Central memory CD8-positive, alpha-beta T cell (primary cell): Measurements from ENCODE around the gene UTP20.
A peak's percentile ranks its signal among the peaks of the same experiment; 100 is the strongest.

ENCODE experiments used
- ATAC-seq: fragments of 150-1000 bp; cut with Tn5 transposase; replicated peaks from 2 replicates; pipeline ENCODE4 v1.10.0; 2022; ENCODE audit warnings: mild to moderate bottlenecking, moderate FRiP score, moderate number of reproducible peaks; ENCODE audit not compliant: poor library complexity, severe bottlenecking; ENCODE audit errors: extremely low read depth
- DNase-seq, 2 donors: peaks; one replicate each; pipeline ENCODE4 v3.0.0; 2021; ENCODE audit warnings: low spot score in 2 of 2
- H3K27ac Mint-ChIP-seq: one replicate; pipeline ENCODE4 v1.8.0; 2022; ENCODE audit warnings: low read depth, mild to moderate bottlenecking, moderate library complexity, mixed read lengths
- H3K27me3 Mint-ChIP-seq: one replicate; pipeline ENCODE4 v1.8.0; 2022; ENCODE audit warnings: mixed read lengths
- H3K36me3 Mint-ChIP-seq: one replicate; pipeline ENCODE4 v1.8.0; 2022; ENCODE audit warnings: mild to moderate bottlenecking, moderate library complexity, mixed read lengths; ENCODE audit not compliant: insufficient read depth
- H3K4me1 Mint-ChIP-seq: one replicate; pipeline ENCODE4 v1.8.0; 2022; ENCODE audit warnings: mixed read lengths
- H3K4me3 Mint-ChIP-seq: one replicate; pipeline ENCODE4 v1.8.0; 2022; ENCODE audit warnings: mild to moderate bottlenecking, moderate library complexity, mixed read lengths
- H3K9me3 Mint-ChIP-seq: one replicate; pipeline ENCODE4 v1.8.0; 2022; ENCODE audit warnings: mixed read lengths

The UTP20 gene

DNA sequence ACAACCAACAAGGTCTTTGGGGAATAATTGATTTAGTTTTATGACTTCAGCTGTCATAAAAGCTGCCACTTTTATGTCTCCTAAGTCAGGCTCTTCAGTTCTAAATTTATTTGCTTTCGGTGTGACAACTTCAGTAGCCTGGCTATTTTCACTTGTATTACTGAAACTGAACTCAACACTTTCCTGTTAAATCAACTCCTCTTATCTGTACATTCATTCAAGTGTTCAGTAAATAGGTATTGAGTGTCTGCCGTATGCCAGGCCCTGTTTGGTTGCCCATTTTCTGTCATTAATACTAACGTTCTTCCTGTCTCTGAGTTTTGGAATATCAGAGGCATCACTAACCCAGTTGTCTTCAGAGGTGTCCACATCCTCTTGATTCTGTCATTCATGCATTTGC is 7.5 kb downstream of the UTP20 start:
- ATAC-seq: no peak
- H3K27ac Mint-ChIP-seq: no peak overlapping the region
- H3K4me3 Mint-ChIP-seq: no peak overlapping the region
- H3K4me1 Mint-ChIP-seq: no peaks in the 10 kb centered on the region
- DNase-seq: no peak
- peaks cover 41% of the 10 kb centered on the region for H3K36me3 Mint-ChIP-seq
- no peaks in the 10 kb centered on the region for H3K9me3 Mint-ChIP-seq
- H3K27me3 Mint-ChIP-seq: no peaks in the 10 kb centered on the region

DNA sequence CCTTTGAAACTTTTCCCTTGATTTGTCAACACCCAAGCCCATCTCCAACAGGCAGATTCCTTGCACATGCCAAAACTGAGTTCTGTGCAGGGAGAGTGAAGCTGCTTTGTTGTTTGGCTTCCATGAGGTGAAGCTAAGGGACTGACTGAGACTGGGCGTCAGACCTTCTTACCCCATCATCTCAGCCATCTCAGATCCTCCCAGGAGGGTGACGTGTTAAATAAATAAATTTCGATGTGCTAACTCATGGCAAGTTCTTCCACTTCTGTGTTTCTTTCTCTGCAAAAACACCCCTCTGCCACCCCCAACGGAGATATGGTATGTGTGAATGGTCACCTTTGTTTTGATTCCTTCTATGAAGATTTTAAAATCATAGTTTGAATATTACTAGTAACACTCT is 17.8 kb downstream of the UTP20 start:
- DNase-seq: no peak
- ATAC-seq: no peak
- Mint-ChIP-seq H3K27ac (no peak overlapping the region), H3K4me1 (no peaks in the 10 kb centered on the region), H3K9me3 (no peaks in the 10 kb centered on the region), H3K27me3 (no peaks in the 10 kb centered on the region), H3K36me3 (peaks cover 61% of the 10 kb centered on the region), H3K4me3 (no peak overlapping the region)

DNA sequence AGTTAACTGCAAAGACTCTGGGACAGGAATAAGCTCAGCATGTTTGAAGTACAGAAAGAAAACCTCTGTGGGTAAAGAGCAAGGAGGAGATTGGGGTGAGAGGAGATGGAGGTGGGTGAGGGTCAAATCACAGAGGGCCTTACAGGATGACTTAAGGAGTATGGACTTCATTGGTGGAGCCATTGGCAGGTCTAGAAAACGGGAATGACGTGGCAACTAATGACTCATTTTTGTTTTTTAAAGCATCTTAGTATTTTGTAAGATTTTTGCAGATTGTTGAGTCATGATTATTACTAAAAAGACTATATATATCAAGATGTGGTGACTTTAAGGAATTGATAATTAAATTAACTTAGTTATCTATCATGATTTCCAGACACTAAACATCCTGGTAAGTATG is 18.5 kb downstream of the UTP20 start:
- ATAC-seq (no peak), DNase-seq (no peak)
- no peaks in the 10 kb centered on the region for H3K27me3 Mint-ChIP-seq
- H3K27ac Mint-ChIP-seq: no peak overlapping the region
- no peaks in the 10 kb centered on the region for H3K4me1 Mint-ChIP-seq
- peaks cover 58% of the 10 kb centered on the region for H3K36me3 Mint-ChIP-seq
- no peak overlapping the region for H3K4me3 Mint-ChIP-seq
- H3K9me3 Mint-ChIP-seq: no peaks in the 10 kb centered on the region

DNA sequence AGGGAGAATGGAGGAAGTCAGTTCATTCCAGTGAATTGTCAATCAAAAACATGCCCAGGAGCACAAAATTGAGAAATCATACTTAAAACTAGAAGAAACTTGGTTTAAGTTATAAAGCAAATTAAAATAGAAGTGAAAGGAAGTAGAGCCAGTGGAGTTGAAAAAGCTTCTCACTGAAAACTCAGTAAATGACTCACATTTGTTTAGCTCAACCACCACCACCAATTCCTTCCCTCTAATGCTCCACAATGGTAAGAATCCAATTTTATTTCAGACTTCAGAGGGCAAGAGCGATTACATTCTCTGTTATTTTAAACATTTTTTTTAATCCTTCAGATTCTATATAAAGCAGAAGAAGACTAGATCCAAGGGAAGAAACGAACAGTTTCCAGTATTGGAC is 19.4 kb downstream of the UTP20 start:
- H3K36me3 Mint-ChIP-seq: peaks cover 50% of the 10 kb centered on the region
- ATAC-seq (no peak), DNase-seq (no peak)
- H3K27me3 Mint-ChIP-seq: no peaks in the 10 kb centered on the region
- peak overlapping the region; percentile 42 for H3K27ac Mint-ChIP-seq
- H3K9me3 Mint-ChIP-seq: no peaks in the 10 kb centered on the region
- H3K4me3 Mint-ChIP-seq: no peak overlapping the region
- H3K4me1 Mint-ChIP-seq: no peaks in the 10 kb centered on the region

DNA sequence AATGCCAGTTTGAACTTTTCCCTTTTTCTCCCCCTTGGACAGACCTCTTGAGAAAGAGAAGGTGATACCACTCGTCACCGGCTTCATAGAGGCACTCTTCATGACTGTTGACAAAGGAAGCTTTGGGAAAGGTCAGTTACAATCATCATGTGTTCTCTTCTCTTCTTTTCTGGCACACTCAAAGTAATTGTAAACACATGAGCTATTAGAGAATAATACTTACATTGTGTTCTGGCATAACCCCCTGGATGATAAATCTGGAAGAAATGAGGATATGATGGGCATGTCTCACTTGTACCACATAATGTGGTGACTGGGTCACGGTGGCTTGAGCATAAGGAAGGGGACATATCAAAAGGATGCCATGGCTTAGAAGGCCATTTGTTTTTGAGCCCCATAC is 20.0 kb downstream of the UTP20 start:
- no peaks in the 10 kb centered on the region for H3K9me3 Mint-ChIP-seq
- H3K4me1 Mint-ChIP-seq: no peaks in the 10 kb centered on the region
- no peak for ATAC-seq
- H3K27me3 Mint-ChIP-seq: no peaks in the 10 kb centered on the region
- no peak for DNase-seq
- H3K4me3 Mint-ChIP-seq: no peak overlapping the region
- H3K27ac Mint-ChIP-seq: no peak overlapping the region
- peaks cover 47% of the 10 kb centered on the region for H3K36me3 Mint-ChIP-seq

DNA sequence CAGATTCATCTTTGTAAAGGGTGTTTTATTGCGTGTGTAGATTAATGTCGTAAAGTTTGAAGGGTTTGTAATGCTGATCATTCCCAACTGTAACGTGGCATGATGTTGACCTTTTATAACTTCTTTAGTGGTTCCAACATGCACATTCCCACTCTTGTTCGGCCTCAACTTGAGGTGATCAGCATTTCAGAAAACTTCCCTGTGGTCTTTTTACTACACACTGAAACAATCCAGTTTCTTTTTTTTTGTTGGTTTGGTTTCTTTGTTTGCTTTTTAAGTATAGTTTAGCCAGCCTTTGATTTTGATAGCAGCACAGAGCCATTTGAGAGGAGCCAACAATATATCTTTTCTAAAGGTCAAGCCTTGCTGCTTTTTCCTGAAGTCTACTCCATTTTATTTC is 22.8 kb downstream of the UTP20 start:
- Mint-ChIP-seq H3K9me3 (no peaks in the 10 kb centered on the region), H3K4me1 (no peaks in the 10 kb centered on the region), H3K27me3 (no peaks in the 10 kb centered on the region), H3K27ac (no peak overlapping the region), H3K36me3 (peaks cover 51% of the 10 kb centered on the region), H3K4me3 (no peak overlapping the region)
- no peak for DNase-seq
- ATAC-seq: no peak

DNA sequence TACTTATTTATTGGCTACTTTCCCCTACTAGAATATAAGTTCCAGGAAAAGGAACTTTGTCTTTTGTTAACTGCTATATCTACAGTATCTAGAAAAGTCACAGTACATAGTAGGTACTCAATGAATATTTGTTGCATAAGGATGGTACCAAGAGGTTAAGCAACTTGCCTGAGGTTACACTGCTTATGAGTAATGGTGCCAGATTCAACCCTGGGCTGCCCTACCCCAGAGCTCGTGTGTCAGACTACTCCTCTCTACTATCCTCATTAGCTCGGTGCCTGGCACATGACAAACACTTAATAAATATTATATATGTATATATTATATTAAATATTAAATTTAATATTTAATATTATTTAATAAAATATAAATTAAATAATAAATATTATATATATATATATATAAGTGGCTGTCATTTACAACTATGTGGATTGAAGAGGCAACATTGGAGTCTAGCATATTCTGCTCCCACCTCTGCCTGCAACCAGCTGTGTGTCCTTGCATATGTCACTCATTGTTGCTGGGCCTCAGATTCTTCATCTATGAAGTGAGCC is 25.4 kb downstream of the UTP20 start:
- no peaks in the 10 kb centered on the region for H3K4me1 Mint-ChIP-seq
- H3K4me3 Mint-ChIP-seq: no peak overlapping the region
- DNase-seq (no peak), ATAC-seq (no peak)
- no peaks in the 10 kb centered on the region for H3K9me3 Mint-ChIP-seq
- H3K27me3 Mint-ChIP-seq: no peaks in the 10 kb centered on the region
- H3K27ac Mint-ChIP-seq: no peak overlapping the region
- peaks cover 54% of the 10 kb centered on the region for H3K36me3 Mint-ChIP-seq

DNA sequence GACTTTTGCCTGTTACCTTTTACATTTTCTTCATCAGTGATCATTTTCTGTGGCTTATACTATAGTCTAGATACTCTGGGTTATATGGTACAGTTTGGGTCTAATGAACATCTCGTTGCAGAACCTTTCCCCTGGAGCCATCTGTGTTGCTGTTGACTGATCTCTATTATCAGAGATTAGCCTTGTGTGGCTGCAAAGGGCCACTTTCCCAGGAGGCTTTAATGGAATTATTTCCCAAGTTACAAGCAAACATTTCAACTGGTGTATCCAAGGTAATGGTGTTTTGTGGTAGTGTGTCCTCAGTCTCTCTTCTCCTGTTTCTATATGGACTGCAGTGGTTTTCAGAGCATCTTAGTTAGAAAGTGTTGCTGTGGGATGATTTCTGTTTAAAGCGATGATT is 25.9 kb downstream of the UTP20 start:
- no peak for ATAC-seq
- no peak for DNase-seq
- Mint-ChIP-seq H3K36me3 (peaks cover 59% of the 10 kb centered on the region), H3K4me3 (no peak overlapping the region), H3K9me3 (no peaks in the 10 kb centered on the region), H3K4me1 (no peaks in the 10 kb centered on the region), H3K27me3 (no peaks in the 10 kb centered on the region), H3K27ac (no peak overlapping the region)

DNA sequence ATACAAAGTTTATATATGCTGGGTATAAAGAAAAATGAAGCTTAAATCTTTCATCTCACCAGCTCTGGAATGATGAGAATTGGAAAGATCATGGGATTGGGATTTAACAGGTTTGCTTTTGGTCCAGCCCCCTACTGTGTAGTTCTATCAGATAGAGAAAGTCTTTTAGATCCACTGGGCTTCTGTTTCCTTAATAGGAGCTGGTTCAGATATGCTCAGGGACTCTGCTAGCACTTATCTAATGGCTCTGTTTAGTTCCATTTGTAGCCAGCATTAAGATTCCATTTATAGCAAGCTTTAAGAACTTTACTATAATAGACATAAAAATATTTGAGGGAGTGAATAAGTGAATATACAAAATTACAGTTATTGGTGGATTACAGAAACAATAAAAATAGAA is 42.6 kb downstream of the UTP20 start:
- no peaks in the 10 kb centered on the region for H3K4me1 Mint-ChIP-seq
- no peak overlapping the region for H3K4me3 Mint-ChIP-seq
- no peaks in the 10 kb centered on the region for H3K27me3 Mint-ChIP-seq
- no peak overlapping the region for H3K27ac Mint-ChIP-seq
- no peak for ATAC-seq
- peaks cover 28% of the 10 kb centered on the region for H3K36me3 Mint-ChIP-seq
- no peak for DNase-seq
- no peaks in the 10 kb centered on the region for H3K9me3 Mint-ChIP-seq

DNA sequence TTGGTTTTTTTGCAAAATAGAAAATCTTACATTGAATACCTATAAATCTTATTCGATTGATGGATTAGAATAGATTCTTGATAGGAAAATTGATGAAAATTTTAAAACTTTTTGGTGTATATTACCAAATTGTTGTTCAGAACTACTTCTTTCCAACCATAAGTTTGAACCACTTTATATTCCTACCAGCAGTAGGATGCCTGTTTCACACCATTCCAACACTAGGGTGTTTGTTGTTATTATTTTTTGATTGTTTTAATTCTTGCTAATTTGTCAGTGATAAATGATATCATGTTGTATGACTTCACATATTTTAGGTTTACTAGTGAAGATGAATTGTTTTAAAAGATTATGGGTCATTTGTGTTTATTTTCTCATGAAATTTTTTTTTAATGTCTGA is 43.4 kb downstream of the UTP20 start:
- DNase-seq (no peak), ATAC-seq (no peak)
- Mint-ChIP-seq H3K9me3 (no peaks in the 10 kb centered on the region), H3K4me3 (no peak overlapping the region), H3K4me1 (no peaks in the 10 kb centered on the region), H3K27me3 (no peaks in the 10 kb centered on the region), H3K27ac (no peak overlapping the region), H3K36me3 (peaks cover 29% of the 10 kb centered on the region)

DNA sequence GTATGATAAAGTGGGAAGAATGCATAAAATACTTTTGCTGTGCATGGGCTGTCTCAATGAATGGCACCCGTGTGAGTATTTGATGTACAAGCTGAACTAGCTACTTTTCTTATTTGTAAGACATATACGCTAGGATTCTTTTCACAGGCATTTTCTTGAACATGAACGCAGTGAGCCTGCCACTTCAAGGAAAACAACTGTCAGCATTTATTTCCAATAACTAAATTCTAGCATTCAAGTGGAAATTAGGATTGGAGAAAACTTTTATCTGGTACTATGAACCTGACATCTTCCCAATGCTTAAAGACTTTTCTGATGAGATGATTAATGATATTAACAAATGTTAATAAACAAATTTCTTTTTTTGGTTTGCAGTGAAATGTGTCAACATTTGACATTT is 45.7 kb downstream of the UTP20 start:
- Mint-ChIP-seq H3K4me3 (no peak overlapping the region), H3K36me3 (peaks cover 30% of the 10 kb centered on the region), H3K9me3 (no peaks in the 10 kb centered on the region), H3K27ac (no peak overlapping the region), H3K27me3 (no peaks in the 10 kb centered on the region), H3K4me1 (no peaks in the 10 kb centered on the region)
- DNase-seq: no peak
- no peak for ATAC-seq

DNA sequence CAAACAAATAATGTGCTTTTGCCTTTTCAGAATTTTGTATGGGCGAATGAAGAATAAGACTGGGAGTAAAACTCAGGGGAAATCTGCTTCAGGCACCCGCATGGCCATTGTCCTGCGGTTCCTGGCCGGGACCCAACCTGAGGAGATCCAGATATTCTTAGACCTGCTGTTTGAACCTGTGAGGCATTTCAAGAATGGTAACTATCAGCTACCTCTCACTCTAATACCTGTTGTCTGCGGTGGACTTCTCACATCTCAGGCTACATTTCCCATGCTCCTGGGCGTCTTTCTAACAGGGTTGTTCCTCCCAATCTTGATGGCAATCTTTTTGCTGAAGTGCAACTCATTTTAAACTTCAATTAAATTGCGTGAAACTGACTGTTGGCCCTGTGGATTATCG is 47.1 kb downstream of the UTP20 start:
- ATAC-seq: no peak
- H3K9me3 Mint-ChIP-seq: no peaks in the 10 kb centered on the region
- peaks cover 34% of the 10 kb centered on the region for H3K36me3 Mint-ChIP-seq
- no peak overlapping the region for H3K4me3 Mint-ChIP-seq
- H3K27me3 Mint-ChIP-seq: no peaks in the 10 kb centered on the region
- no peak overlapping the region for H3K27ac Mint-ChIP-seq
- H3K4me1 Mint-ChIP-seq: no peaks in the 10 kb centered on the region
- DNase-seq: no peak

DNA sequence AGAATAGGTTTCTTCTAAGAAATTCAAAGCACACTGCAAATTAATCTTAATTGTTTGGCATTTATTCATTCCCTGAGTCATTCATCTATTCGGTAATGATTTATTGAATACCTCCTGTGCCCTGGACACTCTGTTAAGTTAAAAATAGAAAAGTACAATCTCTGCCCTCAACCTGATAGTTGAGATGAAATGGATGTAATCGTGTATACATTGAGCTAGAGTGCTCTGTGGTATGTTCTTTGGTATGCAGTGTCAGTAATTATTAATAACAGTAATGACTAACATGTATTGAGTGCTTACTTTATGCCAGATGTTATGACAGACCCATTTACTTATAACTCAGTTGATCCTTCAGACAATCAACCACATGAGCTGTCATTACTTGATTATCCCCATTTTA is 47.6 kb downstream of the UTP20 start:
- no peaks in the 10 kb centered on the region for H3K27me3 Mint-ChIP-seq
- DNase-seq (no peak), ATAC-seq (no peak)
- no peaks in the 10 kb centered on the region for H3K4me1 Mint-ChIP-seq
- no peaks in the 10 kb centered on the region for H3K9me3 Mint-ChIP-seq
- no peak overlapping the region for H3K4me3 Mint-ChIP-seq
- no peak overlapping the region for H3K27ac Mint-ChIP-seq
- H3K36me3 Mint-ChIP-seq: peaks cover 32% of the 10 kb centered on the region

DNA sequence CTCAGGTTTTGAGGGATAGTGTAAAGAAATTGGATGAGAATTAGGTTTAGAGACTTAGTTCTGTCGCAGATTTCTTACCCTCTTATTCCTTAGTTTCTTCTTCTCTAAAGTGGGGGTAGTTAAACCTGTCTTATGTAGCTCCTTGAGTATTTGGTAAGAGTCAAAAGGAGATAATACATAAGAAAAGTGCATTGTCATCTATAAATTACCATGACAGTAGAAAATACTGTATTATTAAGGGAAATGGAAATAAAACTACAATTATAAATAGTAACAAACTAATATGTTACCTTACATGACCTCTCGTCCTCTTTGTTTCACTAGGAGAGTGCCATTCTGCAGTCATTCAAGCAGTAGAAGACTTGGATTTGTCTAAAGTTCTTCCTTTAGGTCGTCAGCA is 49.0 kb downstream of the UTP20 start:
- DNase-seq (no peak), ATAC-seq (no peak)
- no peaks in the 10 kb centered on the region for H3K9me3 Mint-ChIP-seq
- peaks cover 35% of the 10 kb centered on the region for H3K36me3 Mint-ChIP-seq
- no peaks in the 10 kb centered on the region for H3K4me1 Mint-ChIP-seq
- H3K27ac Mint-ChIP-seq: no peak overlapping the region
- H3K4me3 Mint-ChIP-seq: no peak overlapping the region
- H3K27me3 Mint-ChIP-seq: no peaks in the 10 kb centered on the region
